Measurements from ENCODE around the gene C15orf39.

- TF ChIP-seq CTCF (IDR thresholded peaks at IDR 0.05 in 4 of 5, conservative IDR thresholded peaks at IDR 0.05 in 1 of 5): no peak
- no peak for TF ChIP-seq POLR2A (IDR thresholded peaks at IDR 0.05)
These were observed 10.6 kb downstream of the C15orf39 start for GRCh38 chr15:75212200-75212858.
